DMS53 treated with DMSO at 0.1 percent for 48 hours (cell line): ENCODE data around the gene CHSY3.
A peak's percentile ranks its signal among the peaks of the same experiment; 100 is the strongest.

Source experiments
- DNase-seq: peaks from one replicate; lab custom pipeline; 2025; ENCODE audit not compliant: unreplicated experiment; lab: John Stamatoyannopoulos, UW

The CHSY3 gene

GRCh38 chr5:130078661-130079060, 174.4 kb downstream of the CHSY3 start:
- no peak for DNase-seq

DNA sequence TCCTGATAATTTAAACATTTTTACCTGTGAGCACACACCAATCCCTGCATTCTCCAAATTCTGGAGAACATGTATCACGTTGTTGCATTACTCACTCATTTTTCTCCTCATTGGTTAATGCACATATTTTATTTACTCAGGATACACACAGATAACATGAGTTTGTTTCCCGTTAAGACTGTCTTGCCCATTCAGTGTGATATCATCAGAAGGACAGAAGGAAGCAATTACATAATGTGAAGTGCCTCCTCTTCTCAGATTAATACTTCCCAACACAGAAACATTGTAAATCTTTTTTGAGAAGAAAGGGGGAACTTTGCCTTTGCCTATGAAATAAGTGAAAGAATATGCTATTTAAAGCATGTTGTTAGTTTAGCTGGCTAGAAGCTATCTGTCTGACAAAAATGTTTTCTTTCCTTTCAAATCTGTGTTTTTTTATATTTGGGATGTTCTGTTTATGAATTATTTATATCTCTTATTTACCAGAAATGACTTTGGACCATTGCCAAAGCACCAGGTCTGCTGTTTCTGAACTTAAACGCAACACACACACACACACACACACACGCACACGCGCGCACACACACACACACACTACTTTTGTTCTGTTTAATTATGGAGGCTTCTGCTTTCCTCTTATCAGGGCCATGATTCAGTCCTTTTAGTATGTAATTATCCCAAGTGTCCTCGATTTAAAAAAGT, 186.5 kb downstream of the CHSY3 start:
- DNase-seq = no peak

GRCh38 chr5:130092991-130093390, 188.7 kb downstream of the CHSY3 start:
- DNase-seq = no peak

DNA sequence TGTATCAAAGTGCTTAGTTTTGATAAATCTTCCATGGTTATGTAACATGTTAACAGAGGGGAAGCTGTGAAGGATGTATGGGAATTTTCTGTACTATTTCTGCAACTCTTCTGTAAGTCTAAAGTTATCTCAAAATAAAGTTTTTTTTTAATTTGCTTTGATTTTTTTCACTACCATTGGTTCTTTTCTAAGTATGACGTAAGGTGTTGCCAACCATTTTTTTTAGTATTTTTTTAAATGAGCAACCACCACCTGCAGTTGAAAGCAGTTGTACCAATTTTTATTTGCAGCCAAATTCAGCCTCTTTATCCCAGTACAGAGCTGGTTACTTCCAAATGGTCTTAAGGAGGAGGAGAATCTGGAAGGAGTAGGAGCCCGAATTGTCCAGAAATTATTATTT, 192.2 kb downstream of the CHSY3 start:
- no peak for DNase-seq

DNA sequence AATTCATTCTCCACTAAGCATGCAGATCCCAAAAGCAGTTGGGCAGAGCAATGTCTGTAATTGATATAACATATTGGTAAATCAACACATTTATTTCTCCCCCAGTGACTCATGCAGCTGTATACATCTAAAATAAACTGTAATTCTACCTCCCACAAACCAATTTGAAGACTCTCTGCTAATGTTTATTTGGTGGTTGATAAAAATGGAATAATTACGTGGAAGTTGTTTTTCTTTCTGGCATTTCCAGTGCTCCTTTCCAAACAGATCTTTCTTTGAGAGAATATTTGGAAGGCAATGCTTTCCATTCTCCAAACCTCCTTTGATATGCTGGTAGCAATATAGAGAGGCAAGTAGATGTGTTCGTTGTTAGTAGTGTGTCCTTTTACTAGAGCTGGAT, 194.7 kb downstream of the CHSY3 start:
- no peak for DNase-seq

- no peak for DNase-seq
Observed at GRCh38 chr5:130102375-130102774, 198.1 kb downstream of the CHSY3 start.

GRCh38 chr5:130102960-130103359, 198.7 kb downstream of the CHSY3 start:
- no peak for DNase-seq

GRCh38 chr5:130104895-130105688, 200.8 kb downstream of the CHSY3 start:
- DNase-seq = no peak

DNA sequence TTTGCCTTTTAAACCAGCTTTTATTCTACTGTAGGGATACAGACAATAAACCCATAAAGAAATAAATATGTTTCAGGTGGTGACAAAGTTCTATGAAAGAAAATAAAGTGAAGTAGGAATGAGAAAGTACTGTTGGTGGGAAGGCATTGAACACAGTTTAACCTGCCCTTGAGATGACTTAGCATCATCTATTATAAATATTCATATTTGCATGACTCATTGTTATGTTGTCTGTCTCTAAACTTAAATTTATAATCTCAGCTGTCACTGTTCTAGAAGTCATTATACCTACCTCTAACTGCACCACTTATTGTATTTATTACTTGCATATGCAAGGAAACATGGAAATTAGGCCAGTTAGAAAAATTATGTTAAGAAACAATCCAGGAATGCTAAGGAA, 202.2 kb downstream of the CHSY3 start:
- DNase-seq = no peak

DNA sequence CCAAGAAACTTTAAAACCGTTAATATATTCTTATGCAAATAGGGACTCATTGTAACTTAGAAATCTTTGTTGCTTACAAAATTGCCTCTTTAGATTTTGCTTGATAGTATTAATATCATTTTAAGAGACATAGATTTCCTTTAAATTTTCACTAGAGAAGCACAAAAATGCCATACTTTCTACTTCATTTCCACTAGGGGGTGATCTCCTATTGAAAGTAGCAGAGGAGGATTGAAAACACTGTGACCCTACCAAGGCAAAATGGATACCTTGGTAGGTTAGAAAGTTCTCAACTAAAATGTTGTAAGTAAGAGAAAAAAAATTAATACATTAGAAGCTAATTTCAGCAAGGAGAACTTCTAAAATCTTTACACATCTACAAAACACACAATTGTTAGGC, 204.9 kb downstream of the CHSY3 start:
- peak; percentile 68 for DNase-seq

DNA sequence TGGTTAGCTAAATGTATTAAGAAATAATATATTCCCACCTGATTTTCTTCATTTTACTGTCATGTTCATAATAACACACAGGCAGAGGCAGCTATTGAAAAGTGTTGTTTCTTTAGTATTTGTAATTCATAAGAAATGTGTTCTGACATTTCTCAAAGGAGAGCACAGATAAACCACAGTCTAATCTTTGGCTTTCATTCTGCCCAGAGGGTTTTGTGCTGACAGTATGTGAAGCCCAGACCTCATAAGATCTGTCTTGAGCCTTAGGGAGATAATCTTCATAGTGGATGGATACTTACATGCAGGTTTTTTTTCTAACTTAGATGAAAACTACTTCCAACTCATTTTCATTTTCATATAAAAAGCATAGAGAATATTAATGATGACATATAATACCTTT, 206.1 kb downstream of the CHSY3 start:
- DNase-seq = no peak

DNA sequence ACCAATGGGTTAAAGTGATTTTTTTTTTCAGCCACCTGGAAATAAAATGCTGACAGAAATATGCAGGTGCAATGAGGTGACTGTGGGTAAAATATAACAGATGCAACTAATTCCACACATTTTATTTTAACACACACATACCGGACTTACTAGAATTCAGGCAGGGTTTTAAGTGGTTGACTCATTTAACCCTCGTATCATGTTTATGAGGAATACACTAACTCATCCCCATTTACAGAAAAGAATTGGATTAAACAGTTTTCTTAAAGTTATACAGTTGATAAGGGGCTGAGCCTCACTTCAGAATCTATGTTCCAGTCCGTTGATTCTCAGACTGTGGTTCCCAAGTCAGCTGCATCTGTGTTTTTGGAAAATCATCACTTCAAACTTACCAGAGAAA, 207.5 kb downstream of the CHSY3 start:
- no peak for DNase-seq

GRCh38 chr5:130112246-130112645, 208.0 kb downstream of the CHSY3 start:
- no peak for DNase-seq

GRCh38 chr5:130115686-130116085, 211.4 kb downstream of the CHSY3 start:
- DNase-seq = no peak

DNA sequence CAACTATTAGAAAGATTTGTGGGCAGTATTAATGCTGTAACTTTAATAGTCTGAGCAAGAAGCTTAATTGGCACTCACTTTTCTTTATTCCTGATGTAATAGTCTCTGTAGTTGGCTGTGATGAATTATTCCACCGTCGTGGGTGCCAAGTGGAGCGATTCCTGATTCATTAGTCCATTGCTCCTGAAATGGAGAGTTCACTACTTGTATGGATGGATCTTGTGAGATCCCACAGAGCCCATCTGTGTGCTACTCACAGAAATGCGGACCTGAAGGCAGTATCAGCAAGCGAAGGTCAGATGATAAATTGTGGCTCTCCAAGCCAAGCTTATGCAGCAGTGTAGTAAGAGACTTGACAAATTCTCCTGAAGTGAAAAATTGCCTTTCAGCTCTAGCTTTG, 212.2 kb downstream of the CHSY3 start:
- no peak for DNase-seq

GRCh38 chr5:130116972-130117371, 212.7 kb downstream of the CHSY3 start:
- no peak for DNase-seq

- DNase-seq = no peak
Observed at GRCh38 chr5:130126746-130127145, 222.5 kb downstream of the CHSY3 start.

GRCh38 chr5:130135506-130135905, 231.2 kb downstream of the CHSY3 start:
- DNase-seq = no peak

GRCh38 chr5:130136300-130136699, 232.0 kb downstream of the CHSY3 start:
- no peak for DNase-seq

DNA sequence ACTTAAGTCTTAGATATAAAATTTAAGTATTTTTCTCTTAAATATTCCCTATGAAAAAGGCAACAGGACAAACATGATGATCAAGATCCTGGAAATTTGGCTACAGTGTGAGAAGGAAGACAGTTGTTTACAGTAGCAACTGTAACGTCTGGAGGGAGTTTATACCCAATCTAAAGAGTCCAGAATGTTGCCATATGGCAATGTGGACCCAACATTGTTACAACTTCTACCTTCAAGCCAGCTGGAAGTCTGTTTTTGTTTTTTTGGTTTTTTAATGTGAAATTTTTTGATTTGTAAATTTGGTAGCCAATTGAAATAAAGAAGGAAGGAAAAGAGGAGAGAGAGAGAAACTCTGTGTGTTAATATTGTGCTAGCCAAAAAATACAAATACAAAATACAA, 233.4 kb downstream of the CHSY3 start:
- no peak for DNase-seq

- DNase-seq = no peak
Observed at GRCh38 chr5:130138406-130139045, 234.3 kb downstream of the CHSY3 start.

DNA sequence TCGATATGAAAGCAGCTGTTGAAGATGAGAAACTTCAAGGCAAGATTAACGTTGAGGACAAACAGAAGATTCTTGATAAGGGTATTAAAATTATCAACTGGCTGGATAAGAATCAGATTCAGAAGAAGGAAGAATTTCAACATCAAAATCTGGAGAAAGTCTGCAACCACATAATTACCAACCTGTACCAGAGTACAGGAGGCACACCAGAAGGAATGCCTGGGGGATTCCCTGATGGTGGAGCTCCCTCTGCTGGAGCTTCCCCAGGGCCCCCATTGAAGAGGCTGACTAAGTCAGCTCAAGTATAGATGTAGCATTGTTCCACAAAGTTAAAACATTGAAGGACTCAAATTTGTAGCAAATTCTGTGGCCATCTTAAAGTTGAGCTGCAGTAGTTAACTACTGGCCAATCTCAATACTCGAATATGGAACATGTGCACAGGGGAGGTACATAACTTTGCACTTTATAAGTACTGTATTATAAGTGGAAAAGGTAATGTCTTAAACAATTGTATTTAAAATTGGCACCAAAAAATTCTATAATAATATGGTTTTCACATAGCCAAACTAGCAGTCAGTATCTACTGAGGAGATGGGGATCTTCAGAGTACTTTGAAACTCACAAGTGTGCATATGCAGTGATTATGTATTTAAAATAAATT, 237.5 kb downstream of the CHSY3 start:
- DNase-seq = peak; percentile 17
